GM21717 (cell line): Measurements from ENCODE around the gene SLC6A5.
"Not testable (repeated sequence)": the region's sequence is repeated elsewhere in the genome, so short reads cannot be mapped to it uniquely, and the experiment has no call there.

Source experiments
- ATAC-seq: cut with Tn5 transposase; IDR thresholded peaks from one replicate; pipeline ENCODE4 v1.9.1; 2021; ENCODE audit warnings: mild to moderate bottlenecking, moderate library complexity; ENCODE audit not compliant: unreplicated experiment

Gene SLC6A5

GRCh38 chr11:20599221-20600019 lies at the start of gene SLC6A5:
SLC6A5 (plus strand) TSS chr11:20599608; CDS start chr11:20599673, 65 bp downstream.
- ATAC-seq: no peak

- no peak for ATAC-seq
Measured at GRCh38 chr11:20551096-20551495, 48.3 kb upstream of the SLC6A5 start.

DNA sequence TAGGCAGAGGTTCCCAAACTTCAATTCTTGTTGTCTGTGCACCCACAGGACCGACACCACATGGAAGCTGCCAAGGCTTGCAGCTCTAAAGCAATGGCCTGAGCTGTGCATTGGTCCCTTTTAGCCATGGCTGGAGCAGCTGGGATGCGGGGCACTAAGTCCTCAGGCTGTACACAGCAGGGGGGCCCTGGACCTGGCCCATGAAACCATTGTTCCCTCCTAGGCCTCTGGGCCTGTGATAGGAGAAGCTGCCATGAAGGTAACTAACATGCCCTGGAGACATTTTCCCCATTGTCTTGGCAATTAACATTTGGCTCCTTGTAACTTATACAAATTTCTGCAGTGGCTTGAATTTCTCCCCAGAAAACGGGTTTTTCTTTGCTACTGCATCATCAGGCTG lies 43.6 kb upstream of the SLC6A5 start:
- no peak for ATAC-seq

GRCh38 chr11:20556396-20556795 lies 43.0 kb upstream of the SLC6A5 start:
- not testable (repeated sequence) for ATAC-seq

DNA sequence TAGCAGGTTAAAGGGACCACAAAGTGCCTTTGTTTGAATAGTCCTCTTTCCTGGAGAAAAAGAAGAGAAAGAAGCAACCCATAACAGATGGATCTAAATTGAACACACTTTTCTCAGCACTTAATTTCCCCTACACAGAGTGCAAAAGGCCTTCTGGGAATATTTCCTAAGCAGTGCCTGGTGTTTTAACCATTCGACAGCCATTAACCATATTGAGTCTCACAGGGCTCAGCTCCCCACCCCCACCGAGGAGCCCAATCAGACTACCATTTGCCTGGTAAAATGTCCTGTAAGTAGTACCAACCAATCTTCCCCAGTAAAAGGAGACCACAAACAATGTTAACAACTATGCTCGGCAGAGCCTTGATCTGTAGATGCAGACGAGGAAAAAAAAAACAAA lies 40.7 kb upstream of the SLC6A5 start:
- ATAC-seq: no peak

- ATAC-seq: no peak
Measured at GRCh38 chr11:20559523-20560300, 39.7 kb upstream of the SLC6A5 start.

GRCh38 chr11:20561915-20562314 lies 37.5 kb upstream of the SLC6A5 start:
- no peak for ATAC-seq

- ATAC-seq: no peak
Measured at GRCh38 chr11:20563866-20564265, 35.5 kb upstream of the SLC6A5 start.

GRCh38 chr11:20564846-20565635 lies 34.4 kb upstream of the SLC6A5 start:
- ATAC-seq: no peak

DNA sequence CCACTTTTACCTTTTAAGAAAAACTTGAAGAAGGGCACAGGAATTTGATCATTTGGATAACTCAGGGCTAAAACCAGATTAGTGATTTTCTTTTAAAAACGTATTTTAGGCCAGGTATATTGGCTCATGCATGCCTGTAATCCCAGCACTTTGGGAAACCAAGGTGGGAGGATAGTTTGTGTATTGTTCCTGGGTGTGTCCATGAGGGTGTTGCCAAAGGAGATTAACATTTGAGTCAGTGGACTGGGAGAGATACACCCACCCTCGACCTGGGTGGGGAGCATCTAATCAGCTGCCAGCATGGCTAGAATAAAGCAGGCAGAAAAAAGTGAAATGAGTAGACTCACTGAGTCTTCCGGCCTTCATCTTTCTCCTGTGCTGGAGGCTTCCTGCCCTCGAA lies 33.3 kb upstream of the SLC6A5 start:
- not testable (repeated sequence) for ATAC-seq

DNA sequence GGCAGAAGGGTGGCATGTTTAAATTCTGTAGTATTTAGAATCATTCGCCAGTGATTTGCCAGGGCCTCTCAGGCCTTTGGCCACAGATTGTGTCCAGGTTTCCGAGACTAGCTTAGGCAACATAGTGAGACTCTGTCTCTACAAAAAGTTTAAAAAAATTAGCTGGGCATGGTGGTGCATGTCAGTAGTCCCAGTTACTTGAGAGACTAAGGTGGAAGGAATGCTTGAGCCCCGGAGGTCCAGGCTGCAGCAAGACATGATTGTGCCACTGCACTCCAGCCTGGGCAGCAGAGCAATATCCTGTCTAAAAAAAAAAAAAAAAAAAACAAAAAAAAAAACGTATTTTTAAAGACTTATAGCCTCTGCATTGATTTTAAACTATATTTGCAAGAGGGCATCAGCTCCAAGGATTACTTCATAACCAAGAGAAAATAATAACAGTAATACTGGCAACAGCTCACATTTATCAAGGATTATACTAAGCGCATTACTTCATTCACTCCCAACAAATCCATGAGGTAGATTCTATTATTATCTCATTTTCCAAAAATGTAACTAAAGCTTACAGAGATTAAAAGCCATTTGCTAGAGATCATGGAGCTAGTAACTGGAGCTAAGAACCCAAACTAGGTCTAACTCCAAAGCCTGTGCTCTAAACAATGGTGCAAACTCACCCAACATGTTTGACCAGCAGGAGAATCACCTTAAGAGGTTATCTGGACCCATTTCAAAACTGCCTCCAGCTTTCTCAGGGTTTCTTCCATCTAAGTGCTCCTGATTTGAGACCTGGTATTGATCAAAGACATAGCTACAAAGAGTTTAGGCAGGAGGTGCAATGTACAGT lies 32.6 kb upstream of the SLC6A5 start:
- no peak for ATAC-seq

- ATAC-seq: not testable (repeated sequence)
Measured at GRCh38 chr11:20579725-20580124, 19.7 kb upstream of the SLC6A5 start.

- ATAC-seq: no peak
Measured at GRCh38 chr11:20583201-20583600, 16.2 kb upstream of the SLC6A5 start.

DNA sequence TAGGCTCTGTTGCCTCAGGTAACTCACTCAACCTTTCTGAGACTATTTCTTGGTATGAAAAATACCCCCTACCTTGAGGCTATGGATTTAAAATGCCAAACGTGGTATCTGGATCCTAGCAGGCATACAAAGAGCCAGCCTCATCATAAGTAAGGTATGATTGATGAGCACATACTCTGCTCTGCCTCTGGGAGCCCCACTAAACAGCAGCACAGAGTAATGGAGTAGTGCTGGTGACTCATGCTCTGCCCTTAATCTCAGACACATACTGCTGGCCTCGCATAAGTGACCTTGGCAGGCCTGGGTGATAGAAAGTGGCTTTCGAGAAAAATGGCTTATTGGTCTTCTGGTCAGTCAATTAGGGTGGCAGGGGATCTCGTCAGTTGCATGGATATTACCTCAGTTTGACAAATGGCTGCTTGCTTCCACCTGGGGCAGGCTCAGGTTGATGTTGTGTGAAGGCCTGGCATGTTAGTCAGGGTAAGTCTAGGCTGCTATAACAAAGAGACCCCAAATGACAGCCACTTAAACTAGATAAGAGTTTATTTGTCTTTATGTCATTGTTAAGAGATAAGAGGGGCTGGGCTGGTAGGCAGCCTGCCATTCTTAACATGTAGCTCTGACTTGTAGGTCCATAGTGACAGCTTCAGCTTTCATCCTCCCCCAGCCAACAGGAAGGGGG lies 15.2 kb upstream of the SLC6A5 start:
- ATAC-seq: no peak

DNA sequence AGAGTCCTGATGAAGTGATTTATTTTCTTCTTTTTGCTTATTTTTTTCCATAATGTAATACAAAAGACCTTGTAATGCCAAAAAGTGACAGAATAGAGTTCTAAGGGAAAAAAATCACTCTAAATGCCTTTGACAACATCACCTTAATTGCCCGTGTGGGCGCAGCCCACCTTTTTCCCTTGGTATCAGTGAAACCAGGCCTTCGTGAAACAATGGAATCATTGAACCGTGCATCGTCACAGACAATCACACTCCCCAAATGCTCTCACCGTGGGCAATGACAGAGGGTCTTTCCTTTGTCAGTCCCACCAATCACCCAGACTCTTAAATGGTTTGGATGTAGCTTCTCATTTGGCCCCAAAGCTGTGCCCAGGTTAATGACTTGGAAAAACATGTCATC lies 9.6 kb upstream of the SLC6A5 start:
- ATAC-seq: no peak

DNA sequence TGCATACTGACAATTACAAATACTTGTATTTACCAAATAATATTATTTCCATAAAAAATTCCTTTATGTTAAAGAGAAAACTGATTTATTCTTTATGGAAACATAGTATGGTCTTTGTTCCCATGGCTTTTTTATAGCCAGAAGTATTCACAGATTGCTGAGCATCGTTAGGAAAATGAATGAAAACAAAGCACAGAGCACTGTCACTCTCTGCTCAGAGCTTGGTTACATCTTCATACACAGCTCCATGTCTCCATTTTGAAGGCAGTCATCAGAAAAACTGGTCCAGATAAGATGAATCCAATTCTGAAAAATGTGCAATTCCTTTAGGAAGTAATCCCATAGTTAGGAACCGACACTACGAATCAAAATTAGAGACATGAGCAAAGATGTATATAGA lies 9.0 kb upstream of the SLC6A5 start:
- no peak for ATAC-seq

- no peak for ATAC-seq
Measured at GRCh38 chr11:20592741-20593140, 6.7 kb upstream of the SLC6A5 start.

- ATAC-seq: no peak
Measured at GRCh38 chr11:20594274-20595061, 4.9 kb upstream of the SLC6A5 start.

DNA sequence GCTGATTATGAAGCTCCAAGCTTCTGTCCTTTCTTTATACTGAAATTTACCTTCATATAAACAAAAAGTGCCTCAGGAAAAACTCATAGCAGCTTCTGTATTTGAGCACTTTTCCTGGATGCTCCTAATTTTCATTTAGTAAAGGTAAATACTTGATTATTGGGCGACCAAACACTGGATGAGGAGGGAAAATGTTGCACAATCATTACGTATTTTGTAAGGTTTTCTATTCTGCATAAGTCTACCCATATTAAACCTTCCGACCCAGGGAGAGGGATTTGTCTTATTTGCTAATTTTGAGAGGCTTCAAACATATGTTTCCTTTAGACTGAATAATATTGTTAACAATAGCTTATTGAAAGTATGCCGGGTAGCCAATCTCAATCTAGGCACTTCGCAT lies 4.3 kb upstream of the SLC6A5 start:
- ATAC-seq: no peak
